ENCODE measurements around the gene TCF20.
A peak's percentile ranks its signal among the peaks of the same experiment; 100 is the strongest.

TCF20 gene

DNA sequence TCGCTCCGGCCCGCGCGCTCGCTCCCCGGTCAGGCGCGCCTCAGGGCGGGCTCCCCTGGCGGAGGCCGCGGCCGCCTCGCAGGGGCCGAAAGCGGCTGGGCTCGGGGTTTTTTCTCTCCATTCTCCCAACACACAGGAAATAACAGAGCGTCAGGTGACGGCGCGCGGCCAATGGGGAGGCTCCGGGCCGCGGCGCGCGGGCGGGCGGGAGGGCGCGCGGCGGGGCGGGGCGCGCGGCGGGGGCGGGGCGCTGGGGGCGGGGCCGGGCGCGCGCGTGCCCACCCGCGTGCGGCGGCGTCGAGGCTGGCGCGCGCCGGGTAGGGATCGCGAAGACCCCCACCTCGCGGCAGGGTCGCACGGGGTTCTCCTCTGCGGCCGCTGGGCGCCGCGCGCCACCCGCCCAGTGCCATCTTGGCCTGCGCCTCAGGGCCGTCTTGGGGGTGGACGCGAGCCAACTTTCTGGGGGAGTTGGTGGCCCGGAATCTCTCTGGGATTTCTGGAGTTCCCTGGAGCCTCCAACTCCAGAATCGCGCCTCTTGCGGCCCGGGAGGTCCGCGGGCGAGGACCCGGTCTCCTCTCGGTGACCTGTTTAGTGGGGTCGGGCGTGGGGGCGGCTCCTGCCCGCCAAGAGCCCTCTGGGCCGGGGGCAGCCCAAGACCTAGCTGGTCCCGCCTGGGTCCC lies at the start of gene TCF20:
TCF20 (minus strand) TSS at position 144 of the 681 bp plus-strand sequence. CDS start 55,348 bp downstream, outside the sequence.
- H3K9ac ChIP-seq, result no peak within 1 kb of the TSS
- TF ChIP-seq, protein P1, sequence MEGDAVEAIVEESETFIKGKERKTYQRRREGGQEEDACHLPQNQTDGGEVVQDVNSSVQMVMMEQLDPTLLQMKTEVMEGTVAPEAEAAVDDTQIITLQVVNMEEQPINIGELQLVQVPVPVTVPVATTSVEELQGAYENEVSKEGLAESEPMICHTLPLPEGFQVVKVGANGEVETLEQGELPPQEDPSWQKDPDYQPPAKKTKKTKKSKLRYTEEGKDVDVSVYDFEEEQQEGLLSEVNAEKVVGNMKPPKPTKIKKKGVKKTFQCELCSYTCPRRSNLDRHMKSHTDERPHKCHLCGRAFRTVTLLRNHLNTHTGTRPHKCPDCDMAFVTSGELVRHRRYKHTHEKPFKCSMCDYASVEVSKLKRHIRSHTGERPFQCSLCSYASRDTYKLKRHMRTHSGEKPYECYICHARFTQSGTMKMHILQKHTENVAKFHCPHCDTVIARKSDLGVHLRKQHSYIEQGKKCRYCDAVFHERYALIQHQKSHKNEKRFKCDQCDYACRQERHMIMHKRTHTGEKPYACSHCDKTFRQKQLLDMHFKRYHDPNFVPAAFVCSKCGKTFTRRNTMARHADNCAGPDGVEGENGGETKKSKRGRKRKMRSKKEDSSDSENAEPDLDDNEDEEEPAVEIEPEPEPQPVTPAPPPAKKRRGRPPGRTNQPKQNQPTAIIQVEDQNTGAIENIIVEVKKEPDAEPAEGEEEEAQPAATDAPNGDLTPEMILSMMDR (IDR thresholded peaks at IDR 0.05), result no peak
- peaks cover 11% of the 10 kb centered on the region for H3K79me2 ChIP-seq
- peak within 1 kb of the TSS; percentile 75 for H3K27ac ChIP-seq
- peak within 1 kb of the TSS; percentile 87 for H3K4me2 ChIP-seq (ENCODE audit: low read length)
- no peaks in the 10 kb centered on the region for H3K9me3 ChIP-seq (ENCODE audit: control insufficient read depth, low read length)
- no peaks in the 10 kb centered on the region for H3K4me1 ChIP-seq
- H3K36me3 ChIP-seq (ENCODE audit: control insufficient read depth, insufficient read depth, low read length), result no peaks in the 10 kb centered on the region
- peak within 1 kb of the TSS; percentile 61 for H3K4me3 ChIP-seq (ENCODE audit: low read depth, low read length)
- H3K27me3 ChIP-seq (ENCODE audit: control insufficient read depth, insufficient read depth, low read length), result no peaks in the 10 kb centered on the region
- peak within 1 kb of the TSS; percentile 80 for H2AFZ ChIP-seq

DNA sequence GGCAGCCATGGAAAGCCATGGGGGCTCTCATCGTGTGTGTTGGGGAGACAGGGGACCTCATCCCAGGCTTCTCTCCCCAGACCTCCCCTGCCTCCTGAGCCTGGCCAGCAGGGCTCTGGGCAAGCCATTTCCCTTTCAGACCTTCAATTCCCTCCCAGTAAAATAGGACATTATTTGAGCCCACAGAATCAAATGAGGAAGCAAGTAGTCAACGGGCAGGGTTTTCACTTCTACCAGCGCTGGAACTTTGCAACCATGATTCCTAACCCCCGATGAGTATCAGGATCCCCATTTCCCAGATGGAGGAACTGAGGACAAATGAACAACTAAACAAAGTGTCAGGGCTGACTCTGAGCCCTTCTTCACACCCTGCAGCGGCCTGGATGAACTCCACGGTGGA lies 48.9 kb upstream of the TCF20 start:
- no peaks in the 10 kb centered on the region for H3K79me2 ChIP-seq
- H3K4me2 ChIP-seq (ENCODE audit: low read length), result no peak overlapping the region
- H3K9me3 ChIP-seq (ENCODE audit: control insufficient read depth, low read length), result no peaks in the 10 kb centered on the region
- H3K9ac ChIP-seq, result no peak overlapping the region
- H3K4me1 ChIP-seq, result peaks cover 2% of the 10 kb centered on the region
- no peak overlapping the region for H3K4me3 ChIP-seq (ENCODE audit: low read depth, low read length)
- H2AFZ ChIP-seq, result no peak overlapping the region
- H3K36me3 ChIP-seq (ENCODE audit: control insufficient read depth, insufficient read depth, low read length), result no peaks in the 10 kb centered on the region
- H3K27ac ChIP-seq, result no peak overlapping the region
- TF ChIP-seq, protein P1 (IDR thresholded peaks at IDR 0.05), result no peak
- no peaks in the 10 kb centered on the region for H3K27me3 ChIP-seq (ENCODE audit: control insufficient read depth, insufficient read depth, low read length)

DNA sequence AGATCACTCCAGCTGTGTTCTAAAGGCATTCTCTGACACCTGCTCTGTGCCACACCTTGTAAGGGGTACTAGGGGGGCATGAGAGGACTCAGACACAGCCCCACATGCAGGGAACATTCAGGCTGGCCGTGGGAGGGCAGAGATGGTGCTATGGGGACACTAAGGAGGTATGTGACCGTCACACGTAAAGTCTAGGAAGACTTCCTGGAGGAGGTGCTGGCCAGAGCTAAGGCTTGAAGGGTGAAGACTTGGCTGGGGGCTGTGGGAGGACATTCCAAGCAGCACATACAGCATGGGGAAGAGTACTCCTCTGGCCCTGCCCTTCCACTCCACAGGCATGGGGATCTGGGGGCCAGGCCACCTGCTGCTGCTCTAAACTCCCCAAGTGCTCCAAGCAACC lies 48.5 kb upstream of the TCF20 start:
- TF ChIP-seq, protein P1 (IDR thresholded peaks at IDR 0.05), result no peak
- peaks cover 2% of the 10 kb centered on the region for H3K4me1 ChIP-seq
- no peak overlapping the region for H3K9ac ChIP-seq
- H3K9me3 ChIP-seq (ENCODE audit: control insufficient read depth, low read length), result no peaks in the 10 kb centered on the region
- no peak overlapping the region for H2AFZ ChIP-seq
- H3K4me3 ChIP-seq (ENCODE audit: low read depth, low read length), result no peak overlapping the region
- no peaks in the 10 kb centered on the region for H3K79me2 ChIP-seq
- no peaks in the 10 kb centered on the region for H3K36me3 ChIP-seq (ENCODE audit: control insufficient read depth, insufficient read depth, low read length)
- H3K4me2 ChIP-seq (ENCODE audit: low read length), result no peak overlapping the region
- no peak overlapping the region for H3K27ac ChIP-seq
- H3K27me3 ChIP-seq (ENCODE audit: control insufficient read depth, insufficient read depth, low read length), result no peaks in the 10 kb centered on the region

DNA sequence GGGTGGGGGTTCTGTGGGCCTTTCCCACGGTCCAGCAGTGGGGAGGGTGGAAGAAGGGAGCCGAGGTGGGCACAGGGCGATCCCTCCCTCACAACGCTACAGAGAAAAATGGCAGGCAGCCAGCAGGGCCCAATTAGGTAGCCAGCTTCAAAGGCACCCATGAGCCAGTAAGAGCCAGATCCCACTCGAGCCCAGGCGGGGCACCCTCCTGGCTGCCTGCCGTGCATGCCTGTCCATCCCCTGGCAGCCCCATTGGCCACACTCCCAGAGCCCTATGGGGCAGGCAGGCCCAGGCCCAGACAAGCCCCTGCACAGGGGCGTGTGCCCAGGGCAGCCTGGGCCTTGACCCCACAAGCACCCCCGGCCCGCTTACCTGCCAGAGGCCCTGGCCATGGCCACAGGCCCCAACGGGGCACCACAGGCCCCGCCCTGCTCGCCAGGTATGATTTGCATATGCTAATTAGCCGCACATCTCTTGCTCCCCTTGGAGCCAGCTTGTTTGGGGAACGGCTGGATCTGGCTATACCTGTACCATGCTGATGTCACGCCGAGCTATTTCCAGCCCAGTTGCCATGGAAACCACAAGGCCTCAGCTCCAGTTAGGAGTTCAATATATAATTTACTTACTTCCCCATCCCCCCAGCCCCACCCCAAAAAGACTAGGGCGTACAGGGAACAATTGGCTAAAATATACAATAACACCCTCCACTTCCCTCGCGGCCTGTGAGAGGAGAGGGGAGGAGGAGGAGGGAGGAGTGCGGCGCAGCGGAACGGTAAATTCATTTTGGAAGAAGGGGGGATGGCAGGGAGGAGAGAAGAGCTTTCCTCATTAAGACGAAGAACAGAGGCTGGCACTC lies 47.5 kb upstream of the TCF20 start:
- no peak overlapping the region for H3K4me2 ChIP-seq (ENCODE audit: low read length)
- H3K79me2 ChIP-seq, result no peaks in the 10 kb centered on the region
- TF ChIP-seq, protein P1 (IDR thresholded peaks at IDR 0.05), result no peak
- H3K4me3 ChIP-seq (ENCODE audit: low read depth, low read length), result no peak overlapping the region
- H3K9ac ChIP-seq, result no peak overlapping the region
- H3K27me3 ChIP-seq (ENCODE audit: control insufficient read depth, insufficient read depth, low read length), result no peaks in the 10 kb centered on the region
- no peak overlapping the region for H3K27ac ChIP-seq
- H2AFZ ChIP-seq, result no peak overlapping the region
- peaks cover 2% of the 10 kb centered on the region for H3K4me1 ChIP-seq
- no peaks in the 10 kb centered on the region for H3K9me3 ChIP-seq (ENCODE audit: control insufficient read depth, low read length)
- no peaks in the 10 kb centered on the region for H3K36me3 ChIP-seq (ENCODE audit: control insufficient read depth, insufficient read depth, low read length)

Data from parathyroid adenoma (tissue), 2 donors.